ENCODE data around the gene CRYBA2.

The CRYBA2 gene, protein sequence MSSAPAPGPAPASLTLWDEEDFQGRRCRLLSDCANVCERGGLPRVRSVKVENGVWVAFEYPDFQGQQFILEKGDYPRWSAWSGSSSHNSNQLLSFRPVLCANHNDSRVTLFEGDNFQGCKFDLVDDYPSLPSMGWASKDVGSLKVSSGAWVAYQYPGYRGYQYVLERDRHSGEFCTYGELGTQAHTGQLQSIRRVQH

DNA sequence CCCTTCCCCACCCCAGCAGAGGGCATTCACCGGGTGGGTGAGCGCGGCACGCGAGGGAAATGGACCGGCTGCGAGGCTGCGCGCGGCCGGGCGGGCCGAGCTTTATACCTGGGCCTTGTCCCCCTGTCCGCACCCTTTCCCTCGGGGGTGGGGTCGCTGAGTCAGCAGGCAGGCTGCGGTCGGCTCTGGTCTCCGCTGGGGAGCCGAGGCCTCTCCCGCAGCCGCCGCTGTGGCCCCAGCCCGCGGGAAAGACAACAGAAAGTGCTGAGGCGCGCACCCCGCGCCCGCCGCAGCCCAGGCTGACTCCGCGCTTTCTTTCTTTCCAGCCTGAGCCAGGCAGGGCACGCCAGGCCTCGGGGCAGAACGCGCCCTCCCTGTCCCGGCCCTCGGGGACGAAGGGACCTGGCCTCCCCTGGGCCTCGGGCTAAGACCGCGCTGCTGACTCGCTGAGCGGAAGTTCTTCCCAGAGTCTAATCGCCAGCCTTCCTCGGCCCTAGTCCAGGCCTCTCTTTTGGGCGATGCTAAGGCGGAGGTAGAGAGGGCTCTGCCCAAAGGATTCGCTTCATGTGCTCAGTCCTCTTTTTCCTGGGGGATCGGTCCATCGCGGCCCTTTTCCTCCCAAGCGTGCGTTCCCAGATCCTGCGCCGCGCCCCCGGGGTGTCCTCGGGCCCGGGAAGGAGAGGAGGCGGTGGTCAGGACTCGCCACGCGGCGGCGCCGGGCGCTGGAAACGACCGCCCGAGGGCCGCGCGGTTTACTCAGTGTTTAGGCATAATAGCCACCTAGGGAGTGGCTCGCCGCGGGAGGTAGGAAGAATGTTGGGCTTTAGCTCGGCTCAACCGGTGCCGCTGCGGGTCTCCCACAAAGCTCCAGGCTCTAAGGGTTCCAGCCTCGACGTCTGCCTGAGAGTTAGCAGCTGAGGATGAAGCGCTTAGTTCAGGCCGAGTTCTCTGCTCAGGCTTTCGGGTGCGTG, at the start of gene CRYBA2:
Gene CRYBA2 (minus strand): TSS at position 78 of the 971 bp plus-strand sequence. CDS start 246 bp downstream, outside the sequence.
- no peak for DNase-seq

DNA sequence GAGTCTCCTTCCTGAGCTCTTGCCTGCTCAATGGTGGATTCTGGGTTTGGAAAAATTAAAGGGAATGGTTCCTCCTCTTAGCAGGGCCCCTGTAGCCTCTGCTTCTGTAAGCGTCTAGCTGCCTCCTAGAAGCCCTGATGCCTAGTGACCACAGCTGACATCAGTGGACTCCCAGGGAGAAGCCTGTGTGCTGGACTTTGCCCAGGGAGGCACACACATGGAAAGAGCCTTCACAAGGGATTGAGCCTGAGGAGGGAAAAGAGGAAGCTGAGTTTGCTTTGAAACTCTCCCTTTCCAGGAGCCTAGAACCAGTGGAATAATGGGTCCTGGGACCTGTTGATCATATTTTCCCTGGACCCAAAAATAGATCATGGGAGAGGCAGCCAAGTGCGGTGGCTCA, 49.5 kb upstream of the CRYBA2 start:
- no peak for DNase-seq

DNA sequence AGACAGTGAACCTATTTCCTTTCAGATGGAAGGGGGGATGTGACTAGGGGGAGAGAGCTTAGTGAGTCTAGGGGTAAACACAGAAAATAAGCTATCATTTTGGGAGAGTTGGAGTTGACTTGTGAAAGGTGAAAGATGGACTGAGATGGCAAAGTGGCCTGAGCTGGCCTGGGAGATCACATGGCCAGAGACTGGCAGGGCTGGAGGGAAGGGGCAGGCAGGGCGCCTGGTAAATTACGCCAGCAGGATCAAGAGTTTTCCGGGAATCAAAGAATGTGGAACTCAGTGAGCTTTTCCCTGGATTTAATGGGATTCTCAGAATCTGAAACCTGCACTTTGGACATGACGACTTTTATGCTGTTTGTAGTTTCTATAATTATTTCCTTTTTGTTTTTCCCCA, 48.9 kb upstream of the CRYBA2 start:
- DNase-seq, result no peak

DNA sequence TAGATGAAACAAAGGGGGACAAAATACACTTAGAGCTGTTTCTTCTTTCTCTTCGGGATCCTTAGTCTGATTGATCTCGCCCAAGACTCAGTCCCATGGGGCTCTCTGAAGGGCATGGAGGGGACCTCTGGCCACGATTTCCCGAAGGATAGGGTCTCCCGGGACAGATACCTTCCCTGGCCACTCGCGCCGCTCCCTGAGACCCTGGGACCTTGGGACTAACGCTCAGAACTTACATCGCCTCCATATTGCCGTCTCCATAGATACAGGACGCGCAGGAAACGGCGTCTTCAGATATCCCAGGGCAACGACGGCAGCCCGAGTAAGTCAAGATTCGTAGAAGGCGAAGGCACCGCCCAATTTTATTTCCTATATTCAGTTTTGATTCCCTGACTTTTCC, 48.0 kb upstream of the CRYBA2 start, which contains the start of gene CFAP65:
Gene CFAP65 (minus strand): TSS at position 265 of the 400 bp plus-strand sequence. CDS start 2,468 bp downstream, outside the sequence.
- DNase-seq, result no peak

DNA sequence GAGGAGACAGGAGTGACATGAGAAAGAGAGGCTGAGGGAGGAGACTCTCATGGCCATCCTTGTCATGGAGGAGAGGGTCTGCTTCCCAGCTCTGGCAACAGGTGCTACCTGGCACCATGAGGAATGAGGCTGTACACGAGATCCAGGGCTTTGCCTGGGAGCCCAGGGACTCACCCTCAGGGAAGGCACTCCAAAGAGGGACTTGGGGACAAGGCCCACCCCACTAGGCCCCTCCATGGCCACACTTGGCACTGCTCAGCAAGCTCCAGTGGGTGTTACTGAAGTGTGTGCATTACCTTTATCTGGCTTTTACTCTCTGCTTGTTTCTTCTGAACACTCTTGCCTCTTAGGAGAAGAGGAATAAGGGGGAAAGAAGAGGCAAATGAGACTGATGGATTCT, 45.4 kb upstream of the CRYBA2 start:
- DNase-seq, result no peak

DNA sequence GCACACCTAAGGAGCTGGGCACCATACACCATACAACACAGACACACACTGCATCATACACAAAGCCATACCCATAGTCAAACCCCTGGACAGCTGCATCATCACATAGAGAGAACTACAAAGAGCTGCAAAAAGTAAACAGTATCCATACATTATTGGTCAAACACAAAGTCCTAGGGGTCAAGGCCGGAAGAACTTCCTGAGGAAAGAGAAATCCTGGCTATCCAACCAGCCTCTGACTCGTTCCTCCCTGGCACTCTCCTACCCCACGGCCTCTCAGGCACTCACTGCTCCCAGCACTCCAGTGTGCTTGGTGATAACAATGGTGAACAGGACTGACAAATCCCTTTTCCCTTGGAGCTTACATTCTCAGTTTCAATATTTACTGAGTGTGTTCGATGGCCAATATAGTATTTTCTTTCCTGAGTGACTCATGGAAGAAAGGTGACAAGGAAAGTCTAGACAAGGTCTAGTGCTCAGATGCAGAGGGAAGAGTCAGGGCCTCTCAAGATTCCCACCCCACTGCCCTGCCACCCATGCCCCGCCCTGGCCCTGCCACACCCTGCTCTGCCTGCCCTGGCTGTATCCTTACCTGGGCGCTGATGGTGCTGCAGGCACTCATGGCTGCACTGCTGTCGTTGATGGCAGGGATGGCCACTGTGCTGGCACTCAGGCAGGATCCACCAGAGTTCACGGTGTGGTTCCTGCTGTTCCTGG, 44.7 kb upstream of the CRYBA2 start:
- no peak for DNase-seq

DNA sequence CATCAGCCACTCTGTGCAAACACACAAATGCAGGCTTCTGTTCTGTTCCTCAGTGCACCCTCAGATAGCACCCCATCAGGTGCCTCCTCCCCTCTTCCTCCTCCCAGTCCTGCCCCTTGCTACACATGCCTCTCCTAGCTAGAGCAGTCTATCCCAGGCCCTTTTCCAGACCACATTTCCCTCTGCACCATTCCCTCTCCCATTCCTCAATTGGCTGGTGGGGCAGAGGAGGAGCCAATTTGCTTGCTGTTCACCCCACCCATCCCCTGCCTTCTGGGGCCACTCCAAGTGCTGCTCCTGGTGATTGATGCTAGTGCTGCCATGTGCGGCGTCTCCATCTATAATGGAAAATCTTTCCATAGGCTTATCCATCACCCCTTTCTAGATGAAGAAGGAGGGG, 42.7 kb upstream of the CRYBA2 start:
- no peak for DNase-seq

DNA sequence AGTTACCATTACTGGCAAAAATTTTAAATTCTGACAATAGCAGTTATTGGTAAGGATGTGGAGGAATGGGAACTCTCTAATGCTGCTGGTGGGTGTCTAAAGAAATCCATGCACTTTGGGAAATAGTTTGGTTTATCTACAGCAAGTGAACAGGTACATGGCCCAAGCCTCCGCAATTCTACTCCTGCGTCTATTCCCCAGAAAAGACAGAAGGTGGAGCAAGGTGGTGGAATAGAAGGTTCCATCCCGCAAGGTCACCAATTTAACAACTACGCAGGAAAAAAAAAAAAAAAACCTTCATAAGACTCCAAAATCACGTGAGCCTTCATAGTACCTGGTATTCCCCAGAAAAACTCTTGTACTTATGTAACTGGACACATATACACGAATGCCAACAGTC, 41.6 kb upstream of the CRYBA2 start:
- no peak for DNase-seq

DNA sequence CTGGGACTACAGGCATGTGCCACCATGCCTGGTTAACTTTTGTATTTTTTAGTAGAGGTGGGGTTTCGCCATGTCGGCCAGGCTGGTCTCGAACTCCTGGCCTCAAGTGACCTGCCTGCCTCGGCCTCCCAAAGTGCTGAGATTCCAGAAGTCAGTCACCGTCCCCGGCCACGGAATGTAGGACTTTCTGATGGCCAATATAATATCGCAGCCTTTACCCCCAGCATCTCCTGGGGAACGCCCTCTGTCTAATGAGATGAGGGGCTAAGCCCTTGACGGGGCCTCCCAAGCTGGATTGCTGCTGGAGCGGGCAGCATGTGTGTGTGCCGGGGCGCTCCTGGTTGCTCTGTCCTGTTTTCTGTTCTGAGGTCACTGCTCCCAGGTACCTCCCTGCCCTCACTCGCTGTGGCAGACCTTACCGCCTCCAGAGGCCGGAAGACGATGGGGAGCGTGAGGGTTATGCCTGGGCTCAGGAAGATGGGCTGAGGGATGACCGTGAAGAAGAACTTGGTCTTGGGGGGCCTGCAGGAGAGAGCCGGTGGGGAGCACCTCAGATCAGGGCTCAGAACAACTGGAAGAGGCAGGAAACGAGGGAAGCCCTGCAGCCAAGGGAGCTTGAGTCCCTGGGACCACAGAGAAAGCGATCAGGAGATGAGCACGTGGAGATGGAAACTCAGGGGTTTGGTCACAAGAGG, 39.0 kb upstream of the CRYBA2 start:
- DNase-seq, result no peak

DNA sequence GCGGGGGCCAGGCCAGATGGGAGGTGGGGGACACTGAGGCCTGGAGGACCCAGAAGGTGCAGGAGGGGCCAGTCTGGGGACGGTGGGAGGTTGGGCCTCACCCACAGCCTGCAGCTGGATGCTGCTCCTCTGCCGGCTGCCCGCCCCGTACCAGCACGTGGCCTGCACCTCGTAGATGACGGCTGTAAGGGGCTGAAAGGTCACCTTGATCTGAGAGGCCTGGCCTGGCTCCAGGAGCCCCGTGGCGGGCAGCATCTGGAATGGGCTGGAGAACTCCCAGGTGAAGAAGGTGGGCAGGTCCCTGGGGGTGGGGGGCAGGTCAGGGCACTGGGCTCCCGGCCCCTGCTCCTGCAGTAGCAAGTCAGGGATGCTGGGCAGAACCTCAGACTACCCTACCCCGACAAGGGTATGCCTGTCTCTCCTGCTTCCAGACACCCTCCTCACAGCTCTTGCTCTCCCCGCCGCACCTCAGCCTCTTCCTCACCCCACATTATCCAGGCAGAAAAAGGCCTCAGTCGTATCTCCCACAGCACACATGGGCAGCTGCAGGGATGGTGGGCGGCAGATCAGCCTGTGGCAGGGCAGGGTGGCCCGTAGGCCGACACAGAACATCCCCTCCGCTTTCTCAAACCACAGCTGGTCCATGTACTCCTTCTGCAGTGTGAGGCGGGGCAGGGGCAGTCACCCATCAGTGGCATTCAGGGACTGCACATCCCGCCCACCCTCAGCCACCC, 38.0 kb upstream of the CRYBA2 start:
- no peak for DNase-seq

DNA sequence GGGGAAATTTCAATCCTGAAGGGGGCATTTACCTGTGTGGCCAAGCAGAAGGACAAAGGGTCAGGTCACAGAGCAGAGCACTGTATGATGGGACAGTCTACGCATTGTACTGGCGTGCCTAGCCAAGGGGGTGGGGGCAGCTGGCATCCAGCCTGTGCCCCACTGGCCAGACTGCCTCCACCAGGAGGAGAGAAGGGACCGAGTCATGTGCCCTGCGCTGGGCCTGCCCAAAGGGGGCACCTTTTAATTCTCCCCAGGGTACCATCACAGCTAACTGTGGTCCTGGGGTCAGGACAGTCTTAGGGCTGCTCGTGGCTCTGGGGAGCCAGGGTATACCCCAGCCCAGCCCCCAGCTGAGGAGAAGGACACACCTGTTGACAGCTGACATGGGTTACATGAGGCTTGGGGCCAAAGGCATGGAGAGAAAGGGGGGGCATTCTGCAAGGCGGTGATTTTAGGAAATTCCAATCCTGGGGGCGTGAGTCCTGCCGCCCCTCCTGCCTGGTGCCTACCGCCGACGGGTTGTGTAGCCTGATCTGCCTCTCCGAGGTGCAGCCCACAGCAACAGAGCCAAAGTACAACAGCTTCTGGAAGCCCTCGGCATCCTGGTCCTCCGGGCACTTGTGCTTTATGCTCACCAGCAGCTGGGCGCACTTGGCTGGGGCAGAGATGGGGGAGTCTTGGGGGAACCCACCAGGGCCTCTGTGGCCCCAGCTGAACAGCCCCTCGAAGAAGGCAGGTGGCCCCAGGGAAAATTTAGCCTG, 37.1 kb upstream of the CRYBA2 start:
- DNase-seq, result no peak

DNA sequence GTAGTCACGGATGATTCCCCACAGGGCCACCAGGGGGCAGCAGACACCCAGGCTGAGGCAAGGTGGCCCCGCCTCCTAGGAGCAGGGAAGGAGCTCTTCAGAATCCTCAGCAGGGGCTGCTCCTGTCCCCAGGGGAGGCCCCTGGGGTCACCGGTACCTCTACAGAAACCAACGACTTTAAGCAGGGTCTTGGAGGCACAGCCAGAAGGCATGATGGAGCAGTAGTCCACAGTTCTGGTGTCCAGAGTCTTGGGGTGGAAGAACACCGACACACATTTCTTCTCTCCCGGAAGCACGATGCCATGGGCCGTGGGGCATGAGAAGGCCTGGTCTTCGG, 36.6 kb upstream of the CRYBA2 start:
- DNase-seq, result peak; percentile 68 to 73

DNA sequence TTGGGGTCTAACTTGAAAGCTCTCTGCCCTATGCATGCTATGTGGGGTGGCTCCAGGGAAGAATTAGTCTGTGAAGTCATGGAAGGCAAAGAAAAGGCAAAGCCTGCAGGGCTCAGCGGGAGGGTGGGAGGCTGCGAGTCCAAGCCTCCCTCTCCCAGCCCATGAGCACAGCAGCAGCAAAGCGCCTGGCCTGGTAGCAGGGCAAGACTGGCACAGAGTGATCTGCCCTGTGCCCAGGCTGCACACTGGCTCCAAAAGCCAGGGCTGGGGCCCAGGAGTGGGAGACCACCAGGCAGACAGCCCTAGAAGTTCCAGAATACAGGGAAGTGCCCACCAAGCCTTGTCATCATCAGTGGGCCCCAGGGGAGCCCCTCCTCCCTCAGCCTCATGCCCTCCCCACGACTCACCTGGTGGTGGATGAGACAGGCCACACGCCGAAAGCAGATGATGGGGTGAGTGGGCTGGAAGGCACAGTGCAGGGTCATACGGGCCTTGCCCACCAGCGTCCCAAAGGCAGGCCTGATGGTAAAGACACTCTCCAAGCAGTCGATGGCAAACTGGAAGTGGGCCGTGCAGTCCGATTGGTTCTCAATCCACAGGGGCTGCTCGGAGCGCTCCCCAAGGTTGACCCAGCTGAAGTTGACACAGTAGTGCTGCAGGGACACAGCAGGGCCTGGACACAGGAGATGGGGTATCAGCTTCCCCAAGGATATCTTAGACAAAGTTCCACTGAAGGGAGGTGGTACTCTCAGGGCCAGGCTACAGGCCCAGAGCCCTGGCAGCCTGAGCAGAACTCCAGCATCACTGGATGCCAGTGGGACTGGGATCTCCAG, 36.0 kb upstream of the CRYBA2 start:
- DNase-seq, result no peak

DNA sequence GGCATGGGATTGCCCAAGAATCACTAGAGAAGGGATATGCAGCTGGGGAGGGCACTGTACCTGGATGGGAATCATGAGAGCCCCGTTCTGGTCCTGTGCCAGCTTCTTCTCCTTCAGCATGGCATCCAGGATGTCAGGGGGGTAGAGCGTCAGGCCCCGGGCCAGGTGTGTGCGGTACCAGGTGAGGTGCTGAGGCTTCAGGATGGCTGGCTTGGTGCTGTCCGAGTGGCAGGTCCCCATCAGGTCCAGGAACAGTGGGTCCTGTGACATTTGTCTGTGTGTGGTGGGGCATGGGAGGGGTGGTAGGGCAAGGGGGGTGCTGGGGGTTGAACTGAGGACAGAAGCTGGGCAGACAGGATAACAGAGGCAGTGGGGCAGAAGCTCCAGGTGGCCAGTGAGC, 34.9 kb upstream of the CRYBA2 start:
- DNase-seq, result no peak

DNA sequence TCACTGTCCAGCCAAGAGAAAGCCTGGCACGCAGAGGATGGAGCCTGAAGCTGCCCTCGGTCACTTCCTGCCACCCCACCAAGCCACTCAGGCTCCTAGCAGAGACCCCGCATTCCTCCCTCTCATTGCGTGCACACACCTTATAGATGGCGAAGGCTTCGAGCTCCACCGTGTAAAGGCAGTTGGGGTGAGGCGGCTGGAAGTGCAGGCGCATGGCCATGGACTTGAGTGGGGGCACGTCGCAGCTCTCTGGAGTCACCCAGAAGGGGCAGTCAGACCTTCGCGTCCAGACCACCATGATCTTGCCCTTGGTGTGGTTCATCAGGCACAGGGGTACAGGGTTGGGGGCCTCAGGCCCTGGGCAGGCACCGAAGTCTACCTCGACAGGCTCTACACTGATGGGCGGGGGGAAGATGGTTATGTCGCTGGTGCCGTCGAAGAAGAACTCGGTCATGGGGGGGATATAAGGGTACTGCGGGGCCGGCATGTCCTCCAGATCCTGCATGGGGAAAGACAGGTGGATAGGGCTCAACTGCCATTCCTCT, 34.4 kb upstream of the CRYBA2 start:
- no peak for DNase-seq

DNA sequence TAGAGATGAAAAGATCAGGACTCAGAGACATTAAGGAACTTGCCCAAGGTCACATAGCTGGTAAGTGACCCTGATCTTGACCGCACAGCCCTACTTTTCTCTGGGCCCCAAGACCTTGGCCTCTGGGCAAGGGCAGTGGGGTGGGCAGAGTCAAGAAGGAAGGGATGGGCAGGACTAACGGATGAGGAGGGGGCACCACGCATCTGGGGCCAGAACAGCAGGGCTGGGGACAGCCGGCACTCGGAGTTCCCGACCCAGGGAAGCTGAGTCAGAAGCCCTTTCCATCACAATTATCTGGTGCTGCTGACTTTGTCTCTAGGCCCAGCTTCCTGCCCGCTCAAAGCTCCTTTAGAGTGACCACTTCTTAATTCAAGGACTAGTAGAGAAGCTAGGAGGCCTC, 33.7 kb upstream of the CRYBA2 start:
- no peak for DNase-seq

DNA sequence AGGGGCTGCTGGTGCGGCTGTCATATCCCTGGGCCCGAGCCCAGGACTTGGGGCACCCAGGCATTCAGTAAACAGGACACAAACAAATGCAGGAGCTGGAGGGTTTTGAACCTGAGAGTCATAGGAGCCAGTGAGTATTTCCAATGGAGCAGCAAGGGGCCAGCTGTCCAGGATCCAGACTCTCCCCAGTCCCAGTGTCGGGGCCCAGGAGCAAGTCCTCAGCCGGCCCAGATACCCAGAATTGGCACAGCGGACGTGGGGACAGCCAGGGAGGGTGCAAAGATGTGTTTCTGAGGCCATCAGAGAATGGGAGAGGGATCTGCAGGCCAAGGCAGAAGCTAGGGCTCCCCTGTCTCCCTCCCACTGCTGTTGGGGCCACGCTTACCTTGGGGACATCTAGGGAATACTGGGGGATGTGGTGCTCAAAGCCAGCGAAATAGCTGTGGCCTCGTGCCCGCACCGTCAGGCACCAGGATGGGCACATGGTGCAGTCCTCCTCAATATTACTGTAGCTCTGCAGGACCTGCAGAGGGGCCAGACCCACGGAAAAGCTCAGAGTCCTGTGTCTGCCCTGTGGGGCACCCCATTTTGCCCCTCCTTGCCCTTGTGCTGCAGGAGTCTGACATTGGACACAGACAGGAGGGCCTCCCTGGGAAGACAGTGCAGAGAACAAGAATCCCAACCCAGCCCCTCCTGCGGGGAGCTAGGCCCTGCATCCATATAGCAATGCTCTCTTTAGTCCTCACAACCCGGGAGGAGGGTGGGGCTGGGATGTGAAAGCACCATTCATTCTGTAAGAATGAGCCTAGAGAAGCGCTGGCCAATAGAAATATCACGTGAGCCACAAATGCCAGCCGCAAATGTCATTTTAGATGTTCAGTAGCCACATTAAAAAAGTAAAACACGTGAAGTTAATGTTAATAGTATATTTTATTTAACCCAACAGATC, 32.7 kb upstream of the CRYBA2 start:
- no peak for DNase-seq

DNA sequence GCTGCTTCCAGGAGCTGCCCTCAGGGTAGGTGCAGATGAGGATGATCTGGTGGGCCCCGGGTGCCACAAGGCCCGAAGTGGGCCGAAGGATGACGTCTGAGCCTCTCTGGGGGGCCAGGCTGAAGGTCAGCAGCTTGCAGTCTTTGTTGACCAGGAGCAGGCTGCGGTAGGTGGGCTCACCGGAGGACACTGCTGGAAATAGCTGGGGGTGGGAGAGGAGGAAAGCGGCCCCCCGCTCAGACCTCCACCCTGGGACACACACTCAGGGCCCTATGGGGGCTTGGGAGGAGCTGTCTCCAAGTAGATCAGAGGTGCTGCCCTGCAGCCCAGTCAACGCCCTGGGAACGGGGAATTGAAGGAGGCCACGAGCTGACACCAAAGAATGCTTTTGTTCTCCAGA, 30.8 kb upstream of the CRYBA2 start:
- DNase-seq, result no peak

DNA sequence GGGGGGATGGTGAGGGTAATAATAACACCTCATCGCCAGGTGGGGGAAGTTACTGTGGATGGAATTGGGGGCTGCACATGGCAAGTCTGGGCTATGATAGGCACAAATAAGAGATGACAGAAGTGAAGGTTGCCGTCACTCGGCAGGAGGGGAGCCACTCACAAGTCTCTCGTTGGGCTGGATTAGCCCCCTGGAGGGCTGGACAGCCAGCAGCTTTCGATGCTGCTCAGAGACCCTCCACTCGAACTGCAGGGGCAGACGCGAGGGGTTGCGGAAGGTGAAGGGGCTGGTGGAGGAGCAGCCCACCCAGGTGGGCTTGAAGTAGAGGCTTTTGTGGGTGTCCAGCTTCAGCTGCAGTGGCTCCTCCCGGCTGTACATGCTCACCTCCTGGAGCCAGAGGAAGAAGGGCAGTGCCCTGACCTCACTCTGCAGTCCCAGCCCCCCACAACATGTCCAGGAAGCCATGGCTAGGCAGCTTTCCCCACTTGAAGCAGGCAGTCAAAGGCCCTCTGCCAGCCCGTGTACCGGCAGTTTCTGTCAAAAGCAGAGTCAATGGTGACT, 29.9 kb upstream of the CRYBA2 start:
- DNase-seq, result no peak

All from activated CD4-positive, alpha-beta T cell treated with anti-CD3 and anti-CD28 coated beads, Interleukin-2, amount 50 U/mL, for 4 hours (primary cell).